Activated CD4-positive, alpha-beta T cell treated with anti-CD3 and anti-CD28 coated beads for 4 hours (primary cell): ENCODE results near the gene PCBP2.
"Not testable (repeated sequence)": the region's sequence is repeated elsewhere in the genome, so short reads cannot be mapped to it uniquely, and the experiment has no call there.

ENCODE experiments used
- DNase-seq, 2 donors: peaks; one replicate each; pipeline ENCODE4 v3.0.0-alpha.2; 2020

Gene PCBP2

GRCh38 chr12:53451661-53452158 is at the start of gene PCBP2:
TSS of gene PCBP2 (plus strand) at chr12:53452102. CDS start at chr12:53454801, 2,699 bp downstream.
- DNase-seq = peak; percentile 95 to 98

- DNase-seq = not testable (repeated sequence)
Observed at GRCh38 chr12:53402351-53402750, 49.6 kb upstream of the PCBP2 start.

GRCh38 chr12:53402871-53403270 is 49.0 kb upstream of the PCBP2 start:
- DNase-seq = no peak

- DNase-seq = no peak
Observed at GRCh38 chr12:53410951-53411350, 41.0 kb upstream of the PCBP2 start.

- DNase-seq = no peak
Observed at GRCh38 chr12:53413485-53414204, 38.3 kb upstream of the PCBP2 start.

GRCh38 chr12:53414756-53415417 is 37.0 kb upstream of the PCBP2 start:
- no peak for DNase-seq

GRCh38 chr12:53415752-53416389 is 36.0 kb upstream of the PCBP2 start:
- DNase-seq = not testable (repeated sequence)

GRCh38 chr12:53417291-53417816 is 34.5 kb upstream of the PCBP2 start:
- DNase-seq = not testable (repeated sequence)

- DNase-seq = no peak
Observed at GRCh38 chr12:53418221-53418620, 33.7 kb upstream of the PCBP2 start.

- no peak for DNase-seq
Observed at GRCh38 chr12:53419756-53420155, 32.1 kb upstream of the PCBP2 start.

- not testable (repeated sequence) for DNase-seq
Observed at GRCh38 chr12:53422247-53422646, 29.7 kb upstream of the PCBP2 start.

GRCh38 chr12:53423597-53423996 is 28.3 kb upstream of the PCBP2 start, which contains the start of gene AMHR2:
TSS of gene AMHR2 (plus strand) at chr12:53423855. CDS start at chr12:53423935, 80 bp downstream.
- no peak for DNase-seq

GRCh38 chr12:53424626-53425514 is 27.0 kb upstream of the PCBP2 start:
- DNase-seq = no peak

- DNase-seq = no peak
Observed at GRCh38 chr12:53425515-53426150, 26.3 kb upstream of the PCBP2 start.

- peak in 1 of 2 donors; percentile 26 for DNase-seq
Observed at GRCh38 chr12:53427905-53428594, 23.9 kb upstream of the PCBP2 start.

GRCh38 chr12:53428741-53429140 is 23.2 kb upstream of the PCBP2 start:
- no peak for DNase-seq

GRCh38 chr12:53430116-53430515 is 21.8 kb upstream of the PCBP2 start:
- no peak for DNase-seq

GRCh38 chr12:53431187-53431586 is 20.7 kb upstream of the PCBP2 start:
- no peak for DNase-seq

GRCh38 chr12:53435326-53435725 is 16.6 kb upstream of the PCBP2 start:
- not testable (repeated sequence) for DNase-seq

GRCh38 chr12:53439582-53439981 is 12.3 kb upstream of the PCBP2 start:
- not testable (repeated sequence) for DNase-seq
